ENCODE data around the gene GAPVD1.
"Not testable (repeated sequence)": the region's sequence is repeated elsewhere in the genome, so short reads cannot be mapped to it uniquely, and the experiment has no call there.

GAPVD1 gene

GRCh38 chr9:125375820-125376219 is 114.2 kb downstream of the GAPVD1 start:
- FAIRE-seq = no peak

DNA sequence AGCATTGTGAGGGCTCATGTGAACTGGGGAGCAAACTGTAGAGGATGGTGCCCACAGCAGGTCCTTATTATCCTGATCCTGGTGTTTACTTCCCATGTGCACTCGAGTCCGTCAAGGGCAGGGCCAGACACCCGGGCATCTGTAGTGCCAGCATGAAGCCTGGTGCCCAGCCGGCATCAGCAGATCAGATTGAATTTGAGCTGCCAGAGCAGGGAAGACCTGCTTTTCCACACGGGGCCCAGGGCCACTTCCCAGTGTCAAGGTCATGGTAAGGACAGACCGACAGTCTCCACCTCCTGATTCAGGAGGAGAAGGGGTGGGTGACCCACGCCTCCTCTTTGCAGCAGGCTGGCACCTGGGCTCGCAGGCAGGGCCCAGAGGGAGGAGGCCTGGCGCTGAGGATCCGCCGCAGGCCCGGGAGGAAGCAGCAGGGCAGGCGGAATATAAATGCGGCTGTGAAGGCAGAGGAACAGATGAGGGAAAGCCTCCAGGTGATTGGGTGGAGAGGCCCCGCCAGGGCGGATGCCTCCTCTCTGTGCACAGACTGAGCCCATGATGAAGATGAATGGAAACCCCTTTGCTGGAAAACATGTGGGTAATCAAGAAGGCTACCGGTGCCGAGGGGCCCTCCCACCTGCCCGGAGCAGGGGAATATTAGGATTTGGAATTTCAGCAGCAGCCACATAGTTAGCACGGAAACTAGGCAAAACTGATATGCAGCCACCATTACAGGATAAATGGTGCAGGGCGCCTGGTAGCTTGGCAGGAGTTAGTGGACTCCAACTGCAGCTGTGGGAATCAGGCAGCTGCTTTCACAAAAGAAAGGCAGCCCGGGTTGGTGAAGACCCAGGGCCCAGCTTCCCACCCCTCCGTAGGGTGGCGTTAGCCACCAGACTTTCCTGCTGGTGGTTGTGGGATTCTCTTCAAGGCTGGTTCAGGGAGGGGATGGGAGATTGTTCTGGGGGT is 114.9 kb downstream of the GAPVD1 start:
- FAIRE-seq = no peak

DNA sequence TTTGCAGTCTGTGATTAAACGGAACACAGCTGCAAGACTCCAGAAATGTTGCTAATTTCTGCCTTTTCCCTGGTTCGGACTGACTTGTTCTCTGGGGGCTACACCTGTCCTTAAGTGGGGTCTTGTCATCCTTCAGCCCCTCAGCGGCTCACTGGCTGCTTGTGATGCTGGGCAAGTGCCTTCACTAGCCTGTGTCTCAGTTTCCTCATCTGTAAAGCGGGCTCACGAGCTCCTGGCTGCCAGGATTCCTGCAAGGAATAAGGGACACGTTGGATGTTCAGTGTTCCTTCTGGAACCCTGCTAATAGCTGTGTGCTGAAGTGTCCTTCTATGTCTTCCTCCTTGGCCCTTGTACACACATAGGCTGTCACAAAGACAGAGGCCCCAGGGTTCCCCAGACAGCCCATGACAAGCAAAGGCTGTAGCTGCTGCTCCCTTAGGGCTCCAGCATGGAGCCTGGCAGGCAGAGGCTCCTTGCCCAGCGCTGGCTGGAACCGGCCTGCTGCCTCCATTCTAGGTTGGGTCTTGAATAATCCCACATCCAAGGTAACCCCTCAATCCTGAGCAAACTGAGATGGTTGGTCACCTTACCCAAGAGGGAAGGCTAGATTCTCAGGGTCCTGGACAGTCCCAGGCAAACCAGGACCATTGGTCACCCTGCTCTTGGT is 116.1 kb downstream of the GAPVD1 start:
- no peak for FAIRE-seq

DNA sequence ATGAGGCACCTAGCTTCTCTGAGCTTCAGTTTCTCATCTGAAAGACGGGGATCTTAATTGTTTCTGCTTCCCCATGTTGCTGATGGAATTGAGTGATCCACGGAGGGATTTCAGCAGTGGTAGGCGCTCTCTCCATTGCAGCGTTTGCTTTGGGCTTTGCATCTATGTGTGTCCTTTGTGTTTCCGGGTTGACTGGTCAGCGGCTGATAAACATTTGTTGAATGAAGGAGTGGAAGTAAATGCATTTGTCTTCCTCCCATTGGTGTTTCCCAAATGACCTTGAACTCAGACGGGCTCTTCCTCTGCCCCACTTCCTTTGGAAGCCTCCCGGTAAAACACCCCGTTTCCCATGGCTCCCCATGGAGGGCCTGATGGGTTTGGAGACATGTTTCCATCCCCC is 117.2 kb downstream of the GAPVD1 start:
- no peak for FAIRE-seq

GRCh38 chr9:125379208-125379607 is 117.6 kb downstream of the GAPVD1 start:
- no peak for FAIRE-seq

DNA sequence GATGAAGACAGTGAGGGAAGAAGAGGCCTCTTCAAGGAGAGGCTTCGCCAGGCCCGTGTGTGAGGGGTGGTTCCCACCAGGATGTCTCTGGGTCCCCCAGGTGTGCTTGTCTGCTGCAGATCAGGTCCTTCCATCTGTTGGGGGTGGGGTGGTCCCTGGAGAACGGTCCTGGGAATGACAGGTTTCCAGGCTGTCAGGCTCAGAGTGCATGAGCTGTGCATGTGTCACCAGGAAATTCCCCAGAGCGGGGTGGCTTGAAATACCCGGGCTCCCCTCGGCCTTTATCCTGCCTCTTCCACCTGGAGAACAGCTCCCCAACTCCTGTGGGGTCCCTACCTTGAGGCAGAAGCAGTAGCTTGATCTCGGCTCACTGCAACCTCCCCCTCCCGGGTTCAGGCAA is 118.8 kb downstream of the GAPVD1 start:
- no peak for FAIRE-seq

DNA sequence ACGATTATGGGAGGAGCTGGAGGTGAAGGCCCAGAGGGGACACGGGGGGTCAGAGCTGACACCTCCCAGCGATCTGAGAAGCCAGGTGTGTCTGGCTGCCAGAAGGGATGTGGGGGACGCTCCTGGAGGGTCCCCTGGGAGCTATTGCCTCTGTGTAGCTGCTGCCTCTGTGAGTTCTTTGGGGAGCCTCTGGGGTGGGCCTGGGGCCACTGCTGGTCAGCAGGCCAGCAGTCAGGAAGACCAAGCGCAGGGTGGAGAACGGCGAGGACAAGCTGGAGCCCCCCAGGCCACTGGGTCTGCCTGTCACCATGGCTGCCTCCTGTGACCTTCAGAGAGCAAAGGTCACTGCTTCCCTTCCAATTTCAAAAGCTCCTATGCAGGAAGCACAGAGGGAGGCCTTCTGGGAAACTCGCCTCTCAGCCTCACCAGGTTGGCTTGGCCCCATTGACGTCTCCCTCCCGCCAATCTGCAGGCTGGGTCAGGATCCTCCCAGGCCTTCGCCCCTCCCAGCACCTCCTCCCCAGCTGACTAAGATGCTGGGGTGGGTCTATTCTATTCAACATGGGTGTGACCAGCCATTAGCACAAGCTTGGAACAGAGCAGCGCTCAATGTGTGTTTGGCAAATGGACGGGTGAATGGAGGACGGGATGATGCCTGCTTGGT is 126.4 kb downstream of the GAPVD1 start:
- FAIRE-seq = no peak

DNA sequence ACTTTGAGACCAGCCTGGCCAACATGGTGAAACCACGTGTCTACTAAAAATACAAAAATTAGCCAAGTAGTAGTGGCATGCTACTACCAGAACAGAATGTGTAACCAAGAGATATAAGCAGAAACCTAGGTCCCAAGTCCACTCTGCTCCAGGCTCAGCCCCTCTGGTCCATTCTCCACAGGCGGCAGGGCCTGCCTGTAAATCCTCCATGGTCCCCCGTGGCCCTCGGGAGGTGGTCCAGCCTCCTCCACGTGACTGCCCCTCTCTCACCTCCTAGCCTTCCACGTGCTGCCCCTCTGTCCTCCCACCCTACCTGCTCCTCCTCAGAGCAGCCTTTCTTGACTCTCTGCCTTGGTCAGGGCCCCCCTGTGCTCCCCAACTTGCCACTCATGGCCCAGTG is 127.4 kb downstream of the GAPVD1 start:
- FAIRE-seq = no peak

DNA sequence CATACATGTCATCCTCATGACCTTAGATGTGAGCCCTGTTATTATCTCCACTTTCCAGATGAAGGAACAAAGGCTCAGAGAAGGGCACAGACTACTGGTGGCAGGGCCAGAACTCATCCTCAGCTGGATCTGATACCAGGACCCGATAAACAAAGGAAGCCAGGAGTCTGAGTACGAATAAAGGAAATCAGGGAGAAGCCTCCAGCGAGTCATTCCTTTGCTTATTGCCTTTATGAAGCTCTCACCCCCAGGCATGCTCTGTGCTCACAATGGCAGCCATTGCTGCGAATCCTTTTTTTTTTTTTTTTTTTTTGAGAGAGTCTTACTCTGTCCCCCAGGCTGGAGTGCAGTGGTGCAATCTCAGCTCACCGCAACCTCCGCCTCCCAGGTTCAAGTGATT is 130.1 kb downstream of the GAPVD1 start:
- FAIRE-seq = no peak

DNA sequence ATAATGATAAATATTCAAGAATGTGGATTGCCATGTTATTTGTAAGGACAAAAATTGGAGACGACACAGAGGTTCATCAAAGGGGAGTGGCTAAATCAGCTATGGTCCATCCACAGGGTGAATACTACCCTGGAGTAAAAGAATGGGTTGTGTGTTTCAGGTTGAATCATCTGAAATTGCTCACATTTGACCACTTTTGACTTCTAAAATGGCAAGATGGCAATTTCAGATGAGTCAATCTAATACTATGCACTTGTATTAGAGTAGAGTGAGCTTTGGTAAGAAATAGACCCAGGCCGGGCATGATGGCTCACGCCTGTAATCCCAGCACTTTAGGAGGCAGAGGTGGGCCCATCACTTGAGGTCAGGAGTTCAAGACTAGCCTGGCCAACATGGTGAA is 131.8 kb downstream of the GAPVD1 start:
- FAIRE-seq = no peak

GRCh38 chr9:125396799-125397198 is 135.2 kb downstream of the GAPVD1 start:
- no peak for FAIRE-seq

GRCh38 chr9:125397736-125398135 is 136.1 kb downstream of the GAPVD1 start:
- FAIRE-seq = no peak

GRCh38 chr9:125398243-125398642 is 136.6 kb downstream of the GAPVD1 start:
- FAIRE-seq = peak; percentile 89

GRCh38 chr9:125399165-125399564 is 137.5 kb downstream of the GAPVD1 start:
- FAIRE-seq = no peak

DNA sequence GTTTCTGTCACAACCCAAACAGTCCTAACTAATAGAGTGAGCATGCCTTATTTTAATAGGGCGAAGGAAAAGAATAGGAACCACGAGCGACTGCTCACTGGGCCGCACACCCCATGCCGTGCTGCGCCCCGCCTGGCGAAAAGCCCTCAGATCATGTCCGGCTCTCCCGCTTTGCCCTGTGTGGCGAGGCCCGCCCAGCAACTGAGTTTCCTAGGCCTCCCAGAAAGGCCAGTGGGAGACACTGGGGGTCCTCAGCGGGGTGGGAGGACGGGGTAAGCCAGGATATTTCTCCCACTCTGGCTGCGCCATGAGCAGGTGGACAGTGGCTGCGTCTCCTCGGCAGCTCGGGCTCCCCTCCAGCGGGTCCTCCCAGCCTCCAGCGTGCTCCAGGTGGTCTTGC is 138.0 kb downstream of the GAPVD1 start:
- FAIRE-seq = no peak

DNA sequence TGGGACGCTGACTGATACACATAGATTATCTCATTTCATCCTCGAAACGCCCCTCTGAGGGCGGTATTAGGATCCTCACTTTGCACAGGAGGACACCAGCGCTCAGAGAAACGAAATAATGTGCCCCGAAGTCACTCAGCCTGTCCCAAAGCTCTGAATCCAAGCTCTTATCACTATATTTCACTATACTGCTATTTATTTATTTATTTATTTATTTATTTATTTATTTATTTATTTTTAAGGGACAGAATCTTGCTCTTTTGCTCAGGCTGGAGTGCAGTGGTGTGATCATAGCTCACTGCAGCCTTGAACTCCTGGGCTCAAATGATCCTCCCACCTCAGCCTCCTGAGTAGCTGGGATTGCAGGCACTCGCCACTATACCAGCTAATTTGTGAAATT is 138.6 kb downstream of the GAPVD1 start:
- FAIRE-seq = not testable (repeated sequence)

DNA sequence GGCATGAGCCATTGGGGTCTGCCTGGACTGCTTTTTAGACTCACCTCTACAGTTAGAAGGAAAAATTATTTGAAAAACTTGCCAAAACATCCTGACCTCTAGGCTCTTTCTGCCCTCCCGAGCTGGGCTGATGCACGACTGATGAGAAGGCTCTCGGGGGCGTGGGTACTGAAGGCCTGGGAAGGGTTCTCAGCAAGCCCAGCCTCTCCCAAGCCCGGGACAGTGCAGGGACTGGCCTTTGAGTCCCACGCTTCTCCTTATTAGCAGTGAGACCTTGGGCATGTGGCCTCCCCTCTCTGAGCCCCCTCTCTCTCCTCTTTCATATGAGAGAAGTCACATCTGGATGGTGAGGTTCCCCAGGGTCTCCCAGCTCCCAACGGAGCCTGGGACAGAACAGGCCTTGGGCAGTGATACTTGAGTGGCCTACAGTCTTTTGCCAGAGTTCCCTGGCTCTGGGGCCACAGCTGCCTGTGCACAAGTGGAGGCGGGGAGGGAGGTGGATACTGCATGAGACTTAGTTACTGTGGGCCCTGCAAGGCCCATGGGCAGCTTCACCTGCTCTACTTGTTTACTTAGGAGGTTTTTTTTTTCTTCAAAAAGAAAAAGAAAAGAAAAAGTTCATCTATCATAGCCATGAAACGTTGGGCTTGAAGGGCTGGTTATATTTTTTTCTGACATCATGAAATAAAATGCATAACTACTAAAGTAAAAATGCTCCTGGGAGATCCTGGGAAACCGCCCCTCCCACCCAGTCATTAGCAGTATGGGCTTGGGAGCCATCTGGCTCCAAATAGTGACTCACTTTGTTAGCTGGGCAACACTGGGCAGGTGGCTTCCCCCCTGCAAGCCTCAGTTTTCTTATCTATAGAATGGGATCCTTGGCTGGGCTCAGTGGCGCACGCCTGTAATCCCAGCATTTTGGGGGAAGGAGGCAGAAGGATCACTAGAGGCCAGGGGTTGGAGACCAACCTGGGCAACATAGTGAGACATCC is 139.4 kb downstream of the GAPVD1 start:
- no peak for FAIRE-seq

- FAIRE-seq = no peak
These were observed 143.1 kb downstream of the GAPVD1 start for GRCh38 chr9:125404733-125405132.

DNA sequence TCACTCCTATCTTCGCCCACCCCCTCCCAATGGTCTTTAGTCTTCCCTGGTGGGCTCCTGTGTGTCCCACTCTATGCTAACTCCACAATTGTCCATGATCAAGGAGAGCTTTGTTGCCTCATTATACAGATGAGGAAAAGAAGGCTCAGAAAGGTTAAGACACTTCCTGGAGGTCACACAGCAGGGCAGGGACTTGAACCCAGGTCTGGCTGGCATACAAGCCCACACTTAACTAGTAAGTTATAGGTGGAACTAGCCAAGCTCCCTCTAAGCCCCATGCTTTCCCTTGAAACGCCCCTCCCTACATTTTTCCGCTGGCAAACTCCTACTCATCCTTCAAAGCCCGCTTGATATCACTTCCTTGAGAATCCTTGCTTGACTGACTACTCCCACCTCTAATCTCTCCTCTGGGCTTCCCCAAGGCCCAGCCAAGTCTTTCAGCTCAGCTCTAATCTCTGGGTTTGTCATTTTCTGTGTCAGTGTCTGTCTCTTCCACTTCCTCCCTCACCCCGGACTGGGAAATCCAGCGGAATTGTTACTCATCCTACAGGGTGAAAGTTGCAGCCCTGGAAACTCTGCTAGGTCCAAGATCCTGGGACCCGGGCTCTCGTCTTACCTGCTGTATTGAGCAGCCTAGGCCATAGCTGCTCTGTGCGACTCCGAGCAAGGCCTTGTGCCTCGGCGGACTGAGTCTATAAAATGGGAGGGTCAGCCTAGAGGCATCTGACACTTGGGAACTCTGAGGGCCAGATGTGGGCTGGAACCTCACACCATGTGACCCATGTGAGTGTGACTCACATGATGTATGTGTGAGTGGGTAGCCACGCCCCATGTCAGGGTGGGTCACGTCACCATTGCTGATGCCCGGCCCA is 144.5 kb downstream of the GAPVD1 start:
- FAIRE-seq = no peak

- FAIRE-seq = no peak
These were observed 145.1 kb downstream of the GAPVD1 start for GRCh38 chr9:125406810-125407087.

GRCh38 chr9:125407432-125407973 is 145.9 kb downstream of the GAPVD1 start:
- no peak for FAIRE-seq
